Neuronal stem cell (in vitro differentiated cells): ENCODE results near the gene ST3GAL4.

Experiments used
- DNase-seq: peaks from one replicate; pipeline ENCODE4 v3.0.0-alpha.2; 2013; ENCODE audit warnings: low spot score
- H2AFZ ChIP-seq: one replicate; pipeline ENCODE4 v1.6.1; 2013; ENCODE audit warnings: mild to moderate bottlenecking, low read length, inconsistent platforms
- H2AK5ac ChIP-seq: 2 replicates; pipeline ENCODE4 v1.6.1; 2013; ENCODE audit warnings: low read depth, mild to moderate bottlenecking, inconsistent platforms, low read length, moderate library complexity, mixed read lengths
- H2BK120ac ChIP-seq: 2 replicates; pipeline ENCODE4 v1.6.1; 2013; ENCODE audit warnings: low read depth, mild to moderate bottlenecking, inconsistent platforms, low read length, moderate library complexity, mixed read lengths
- H2BK12ac ChIP-seq: one replicate; pipeline ENCODE4 v1.6.1; 2013; ENCODE audit warnings: low read length, inconsistent platforms
- H2BK15ac ChIP-seq: 2 replicates; pipeline ENCODE4 v1.6.1; 2013; ENCODE audit warnings: mild to moderate bottlenecking, low read length, inconsistent platforms, mixed read lengths
- H2BK5ac ChIP-seq: one replicate; pipeline ENCODE4 v1.6.1; 2013; ENCODE audit warnings: inconsistent platforms, mild to moderate bottlenecking, low read length, moderate library complexity
- H3K14ac ChIP-seq: one replicate; pipeline ENCODE4 v1.6.1; 2013; ENCODE audit warnings: low read length, inconsistent platforms
- H3K18ac ChIP-seq: 2 replicates; pipeline ENCODE4 v1.6.1; 2013; ENCODE audit warnings: low read length, inconsistent platforms
- H3K23ac ChIP-seq: 2 replicates; pipeline ENCODE4 v1.6.1; 2013; ENCODE audit warnings: low read depth, mild to moderate bottlenecking, mixed read lengths, low read length, inconsistent platforms; ENCODE audit not compliant: poor library complexity
- H3K27ac ChIP-seq: replicated peaks from 3 replicates; pipeline ENCODE4 v1.5.1; 2013; ENCODE audit warnings: low read length, inconsistent platforms
- H3K27me3 ChIP-seq, 3 experiments: 2 replicates each; pipeline ENCODE4 v1.6.1; 2013; ENCODE audit warnings: low read length in 3 of 3, mild to moderate bottlenecking in 2 of 3, inconsistent platforms in 1 of 3, low read depth in 1 of 3, mixed read lengths in 1 of 3, moderate library complexity in 1 of 3; ENCODE audit not compliant: control insufficient read depth in 3 of 3, insufficient read depth in 3 of 3
- H3K36me3 ChIP-seq, 2 donors: replicated peaks in 1 of 2; 2 replicates each; pipeline ENCODE4 v1.6.1; 2013; ENCODE audit warnings: low read length in 2 of 2; ENCODE audit not compliant: control insufficient read depth in 2 of 2, insufficient read depth in 2 of 2
- H3K4ac ChIP-seq: 2 replicates; pipeline ENCODE4 v1.6.1; 2013; ENCODE audit warnings: inconsistent platforms, mild to moderate bottlenecking, low read length, moderate library complexity
- H3K4me1 ChIP-seq, 2 donors: 1 replicate in 1 of 2; 2 replicates in 1 of 2; pipeline ENCODE4 v1.6.1; 2013; ENCODE audit warnings: low read length in 2 of 2, low read depth in 1 of 2; ENCODE audit not compliant: control insufficient read depth in 2 of 2, insufficient read depth in 1 of 2
- H3K4me2 ChIP-seq: one replicate; pipeline ENCODE4 v1.6.1; 2013; ENCODE audit warnings: mild to moderate bottlenecking, low read length, inconsistent platforms; ENCODE audit not compliant: insufficient read depth, poor library complexity, severe bottlenecking
- H3K4me3 ChIP-seq, 2 donors: 2 replicates each; pipeline ENCODE4 v1.5.1; 2013; ENCODE audit warnings: low read length in 2 of 2, mild to moderate bottlenecking in 2 of 2, inconsistent platforms in 1 of 2, moderate library complexity in 1 of 2
- H3K79me1 ChIP-seq: one replicate; pipeline ENCODE4 v1.6.1; 2013; ENCODE audit warnings: low read depth, mild to moderate bottlenecking, inconsistent platforms, low read length, moderate library complexity
- H3K9ac ChIP-seq: one replicate; pipeline ENCODE4 v1.6.1; 2013; ENCODE audit warnings: mild to moderate bottlenecking, low read depth, low read length, inconsistent platforms; ENCODE audit not compliant: poor library complexity
- H3K9me3 ChIP-seq, 2 donors: replicated peaks in 1 of 2; 2 replicates each; pipeline versions ENCODE3 to v1.6.1; 2013; ENCODE audit warnings: low read length in 2 of 2, mild to moderate bottlenecking in 2 of 2, inconsistent platforms in 1 of 2, low read depth in 1 of 2, mixed read lengths in 1 of 2, moderate library complexity in 1 of 2; ENCODE audit not compliant: control insufficient read depth in 2 of 2, insufficient read depth in 1 of 2
- H4K8ac ChIP-seq: one replicate; pipeline ENCODE4 v1.6.1; 2013; ENCODE audit warnings: low read depth, mild to moderate bottlenecking, inconsistent platforms, low read length, moderate library complexity
- H4K91ac ChIP-seq: one replicate; pipeline ENCODE4 v1.6.1; 2013; ENCODE audit warnings: low read length, low read depth, mild to moderate bottlenecking, inconsistent platforms; ENCODE audit not compliant: poor library complexity
- WGBS, 2 donors: extraction: QIAGEN DNeasy Blood & Tissue Kit; methylation state at CpG; one replicate each; pipeline ENCODE4 v1.1.7; 2013; ENCODE audit warnings: missing lambda C conversion rate in 2 of 2, mixed read lengths in 1 of 2; ENCODE audit not compliant: insufficient read length in 2 of 2, insufficient replicate concordance in 1 of 2; ENCODE audit errors: extremely low coverage in 2 of 2; 5-methylcytosine and 5-hydroxymethylcytosine counted together

ST3GAL4 gene

GRCh38 chr11:126405374-126405773, 49.9 kb downstream of the ST3GAL4 start:
- H3K27ac ChIP-seq: no peak overlapping the region

GRCh38 chr11:126405906-126406305, 50.4 kb downstream of the ST3GAL4 start:
- no CpG with 5 or more reads among the region's 7 CpGs for WGBS, 2 donors
- H3K79me1 ChIP-seq: peaks cover 3% of the 10 kb centered on the region
- H3K27ac ChIP-seq: no peak overlapping the region

More at GRCh38 chr11:126405374-126405773, 49.9 kb downstream of the ST3GAL4 start:
- no peak overlapping the region for H2BK15ac ChIP-seq
- H3K4me3 ChIP-seq: no peak overlapping the region
- no CpG with 5 or more reads among the region's 3 CpGs for WGBS, 2 donors
- no peak overlapping the region for H3K9ac ChIP-seq
- no peak for DNase-seq
- peaks cover 0 to under 1% of the 10 kb centered on the region in 2 donors for H3K9me3 ChIP-seq
- H2BK5ac ChIP-seq: no peak overlapping the region
- no peak overlapping the region for H4K91ac ChIP-seq
- no peak overlapping the region for H3K4me2 ChIP-seq
- H2BK120ac ChIP-seq: no peak overlapping the region
- peaks cover 3% of the 10 kb centered on the region for H3K79me1 ChIP-seq
- no peak overlapping the region for H2BK12ac ChIP-seq
- H3K14ac ChIP-seq: no peak overlapping the region
- peaks cover 19 to 28% of the 10 kb centered on the region in 2 donors for H3K36me3 ChIP-seq
- no peaks in the 10 kb centered on the region for H3K27me3 ChIP-seq
- no peak overlapping the region for H3K23ac ChIP-seq
- H2AK5ac ChIP-seq: no peak overlapping the region
- H2AFZ ChIP-seq: no peak overlapping the region
- no peak overlapping the region for H3K4ac ChIP-seq
- no peak overlapping the region for H4K8ac ChIP-seq
- H3K4me1 ChIP-seq: peaks cover 3 to 18% of the 10 kb centered on the region in 2 donors
- H3K18ac ChIP-seq: peak overlapping the region; percentile 21

GRCh38 chr11:126406368-126406767, 50.9 kb downstream of the ST3GAL4 start:
- peaks cover 3 to 18% of the 10 kb centered on the region in 2 donors for H3K4me1 ChIP-seq
- no peak for DNase-seq
- H3K4ac ChIP-seq: no peak overlapping the region
- H2BK15ac ChIP-seq: no peak overlapping the region
- H3K4me3 ChIP-seq: no peak overlapping the region
- no peak overlapping the region for H2BK5ac ChIP-seq
- peaks cover 3% of the 10 kb centered on the region for H3K79me1 ChIP-seq
- no peak overlapping the region for H3K18ac ChIP-seq
- H4K8ac ChIP-seq: no peak overlapping the region
- H4K91ac ChIP-seq: no peak overlapping the region
- H2AFZ ChIP-seq: no peak overlapping the region
- H3K27ac ChIP-seq: no peak overlapping the region
- no peak overlapping the region for H3K4me2 ChIP-seq
- no peak overlapping the region for H3K9ac ChIP-seq
- no peak overlapping the region for H3K23ac ChIP-seq
- H3K14ac ChIP-seq: no peak overlapping the region
- WGBS, 2 donors: no CpG with 5 or more reads among the region's 8 CpGs
- H3K9me3 ChIP-seq: no peaks in the 10 kb centered on the region
- no peak overlapping the region for H2BK120ac ChIP-seq
- H3K27me3 ChIP-seq: no peaks in the 10 kb centered on the region
- H2BK12ac ChIP-seq: no peak overlapping the region
- no peak overlapping the region for H2AK5ac ChIP-seq
- peaks cover 19 to 28% of the 10 kb centered on the region in 2 donors for H3K36me3 ChIP-seq

More at GRCh38 chr11:126405906-126406305, 50.4 kb downstream of the ST3GAL4 start:
- H3K14ac ChIP-seq: no peak overlapping the region
- H3K9me3 ChIP-seq: no peaks in the 10 kb centered on the region
- no peak overlapping the region for H4K8ac ChIP-seq
- no peak overlapping the region for H3K18ac ChIP-seq
- no peak overlapping the region for H3K23ac ChIP-seq
- H3K27me3 ChIP-seq: no peaks in the 10 kb centered on the region
- DNase-seq: no peak
- H3K4me2 ChIP-seq: no peak overlapping the region
- no peak overlapping the region for H2BK120ac ChIP-seq
- H2BK12ac ChIP-seq: no peak overlapping the region
- no peak overlapping the region for H2BK5ac ChIP-seq
- H3K4me3 ChIP-seq: no peak overlapping the region
- no peak overlapping the region for H3K4ac ChIP-seq
- H4K91ac ChIP-seq: no peak overlapping the region
- no peak overlapping the region for H2AFZ ChIP-seq
- H2BK15ac ChIP-seq: no peak overlapping the region
- H2AK5ac ChIP-seq: no peak overlapping the region
- H3K36me3 ChIP-seq: peaks cover 19 to 28% of the 10 kb centered on the region in 2 donors
- H3K9ac ChIP-seq: no peak overlapping the region
- H3K4me1 ChIP-seq: peaks cover 3 to 18% of the 10 kb centered on the region in 2 donors

GRCh38 chr11:126407101-126407521, 51.6 kb downstream of the ST3GAL4 start:
- Histone ChIP-seq H3K9ac (peak overlapping the region; percentile 45), H4K91ac (no peak overlapping the region), H3K36me3 (peaks cover 19 to 28% of the 10 kb centered on the region in 2 donors), H3K27ac (no peak overlapping the region), H4K8ac (no peak overlapping the region), H3K9me3 (no peaks in the 10 kb centered on the region), H2BK12ac (no peak overlapping the region), H2AFZ (no peak overlapping the region), H3K4me1 (peaks cover 3 to 18% of the 10 kb centered on the region in 2 donors), H2BK120ac (no peak overlapping the region), H2AK5ac (no peak overlapping the region), H3K4me3 (no peak overlapping the region), H3K4me2 (no peak overlapping the region), H3K23ac (no peak overlapping the region), H3K27me3 (no peaks in the 10 kb centered on the region), H3K79me1 (peaks cover 3% of the 10 kb centered on the region), H3K4ac (no peak overlapping the region), H2BK5ac (no peak overlapping the region), H2BK15ac (no peak overlapping the region), H3K14ac (no peak overlapping the region), H3K18ac (no peak overlapping the region)
- no peak for DNase-seq
- WGBS, 2 donors: no CpG with 5 or more reads among the region's 12 CpGs
